Spleen (tissue), 11 donors: ENCODE measurements around the gene PHYKPL. TPM values are rescaled to one million over a fixed set of nuclear protein-coding genes. Genes with fewer than 3 reads are reported as not detected.

Experiments used
- DNase-seq: peaks from one replicate; pipeline ENCODE4 v3.0.0-alpha.2; 2020
- H3K27ac ChIP-seq, 8 donors: fragments of 200-600 bp; sonication (generic) in 7 of 8; 1 replicate in 4 of 8; 2 replicates in 4 of 8; pipeline versions ENCODE4 v1.5.0 to v1.8.0; 2016 to 2021; ENCODE audit warnings: inconsistent platforms in 4 of 8, mild to moderate bottlenecking in 4 of 8, moderate library complexity in 1 of 8
- H3K27me3 ChIP-seq, 7 donors: fragments of 200-600 bp; sonication (generic) in 6 of 7; replicated peaks in 1 of 7; 1 replicate in 4 of 7; 2 replicates in 3 of 7; pipeline versions ENCODE4 v1.5.0 to v1.8.0; 2016 to 2021; ENCODE audit warnings: inconsistent platforms in 3 of 7, mild to moderate bottlenecking in 1 of 7
- H3K36me3 ChIP-seq, 6 donors: fragments of 200-600 bp; sonication (generic) in 5 of 6; 1 replicate in 4 of 6; 2 replicates in 2 of 6; pipeline versions ENCODE4 v1.5.0 to v1.8.0; 2016 to 2021; ENCODE audit warnings: inconsistent platforms in 2 of 6
- H3K4me1 ChIP-seq, 6 donors: fragments of 200-600 bp; sonication (generic) in 5 of 6; 1 replicate in 3 of 6; 2 replicates in 3 of 6; pipeline versions ENCODE4 v1.5.0 to v1.8.0; 2016 to 2021; ENCODE audit warnings: inconsistent platforms in 3 of 6
- H3K4me3 ChIP-seq, 8 donors: fragments of 200-600 bp; sonication (generic) in 7 of 8; 1 replicate in 4 of 8; 2 replicates in 4 of 8; pipeline versions ENCODE4 v1.5.0 to v1.8.0; 2016 to 2021; ENCODE audit warnings: inconsistent platforms in 4 of 8, mild to moderate bottlenecking in 4 of 8, moderate library complexity in 2 of 8
- H3K9me3 ChIP-seq, 8 donors: fragments of 200-600 bp; sonication (generic) in 7 of 8; 1 replicate in 4 of 8; 2 replicates in 4 of 8; pipeline versions ENCODE4 v1.5.0 to v1.8.0; 2016 to 2021; ENCODE audit warnings: inconsistent platforms in 4 of 8
- CTCF ChIP-seq, 11 experiments: fragments of 200-600 bp in 7 of 11; fragments of 450-650 bp in 4 of 11; sonication (generic) in 4 of 11; IDR thresholded peaks in 8 of 11; conservative IDR thresholded peaks in 3 of 11; 1 replicate in 7 of 11; 2 replicates in 4 of 11; pipeline versions ENCODE4 v1.4.0 to v1.8.0; 2016 to 2021; ENCODE audit warnings: antibody characterized with exemption in 11 of 11, inconsistent platforms in 4 of 11, mild to moderate bottlenecking in 1 of 11
- POLR2A ChIP-seq, 3 donors: fragments of 450-650 bp; IDR thresholded peaks; one replicate each; pipeline ENCODE4 v1.5.1; 2017; ENCODE audit warnings: antibody characterized with exemption in 3 of 3, mild to moderate bottlenecking in 1 of 3
- POLR2AphosphoS5 ChIP-seq, 3 donors: sonication (generic); formaldehyde crosslinking; IDR thresholded peaks; one replicate each; pipeline ENCODE4 v1.5.1; 2017; ENCODE audit warnings: antibody characterized with exemption in 3 of 3
- WGBS, 5 donors: extraction: QIAGEN DNeasy Blood & Tissue Kit in 3 of 5; methylation state at CpG; one replicate each; pipeline versions ENCODE4 v1.1.5 to v1.1.7; 2013 to 2018; 5-methylcytosine and 5-hydroxymethylcytosine counted together
- intact Hi-C: fragments of 100-400 bp; cut with DNase I; formaldehyde crosslinking; loops from one replicate; pipeline ENCODE4 v1.15.0; 2023; ENCODE audit warnings: low total_unique reads
- polyA plus RNA-seq, 3 donors: library from polyadenylated mRNA; stranded (reverse); fragments of 200-250 nt; gene quantifications; one replicate each; pipeline ENCODE4 v1.2.1, GENCODE V29; 2013
- total RNA-seq, 7 donors: library from RNA; depleted of rRNA in 3 of 7; stranded (reverse); fragments of >200 nt in 3 of 7; fragmentation: NEBNext Ultra II Directional in 4 of 7; extraction: Animal tissue kit (Norgen Biotek cat#: 25700) in 4 of 7; gene quantifications; one replicate each; pipeline versions ENCODE4 v1.1.0 to v1.2.1, GENCODE V29; 2016 to 2021
- donor health status: healthy with polysubstance abuse.
- donor health status: DM: no; HTN: no; CAD: no; lungs with moderate emphysema.
- donor health status: DM: no; HTN: no; CAD: no.
- donor health status: Bipolar disorder and iron deficiency.
- donor health status: healthy.
- donor health status: DM: no; HTN: no; CAD: no.
- donor health status: DM: yes; HTN: yes; CAD: no.

PHYKPL gene
- total and polyA plus RNA-seq, 10 donors = 46.9 to 209 (median 105) TPM

GRCh38 chr5:178177569-178177968, 55.0 kb downstream of the PHYKPL start:
- H3K4me3 ChIP-seq = no peak overlapping the region
- TF ChIP-seq POLR2AphosphoS5 (IDR thresholded peaks at IDR 0.05) (no peak), CTCF (IDR thresholded peaks at IDR 0.05 in 8 of 11, conservative IDR thresholded peaks at IDR 0.05 in 3 of 11) (no peak)
- intact Hi-C loops = no loop called here
- peaks cover 0 to 4% (median 0%) of the 10 kb centered on the region in 7 donors for H3K27me3 ChIP-seq
- no peak for DNase-seq
- WGBS, 5 donors = 76 to 94% (median 86%) methylated on average over 8 of the region's 8 CpGs
- H3K4me1 ChIP-seq = peaks cover 0 to 7% (median 2%) of the 10 kb centered on the region in 6 donors
- H3K27ac ChIP-seq = no peak overlapping the region
- H3K9me3 ChIP-seq = no peaks in the 10 kb centered on the region
- H3K36me3 ChIP-seq = no peaks in the 10 kb centered on the region

GRCh38 chr5:178176791-178177190, 55.8 kb downstream of the PHYKPL start:
- 32 to 63% (median 45%) methylated on average over 6 of the region's 6 CpGs for WGBS, 5 donors
- intact Hi-C loops = no loop called here
- no peaks in the 10 kb centered on the region for H3K9me3 ChIP-seq
- DNase-seq = no peak
- H3K4me3 ChIP-seq = no peak overlapping the region
- no peaks in the 10 kb centered on the region for H3K36me3 ChIP-seq
- H3K27ac ChIP-seq = no peak overlapping the region
- H3K27me3 ChIP-seq = peaks cover 0 to 4% (median 0%) of the 10 kb centered on the region in 7 donors
- no peaks in the 10 kb centered on the region for H3K4me1 ChIP-seq
- no peak for TF ChIP-seq POLR2A (IDR thresholded peaks at IDR 0.05)
- no peak for TF ChIP-seq CTCF (IDR thresholded peaks at IDR 0.05 in 8 of 11, conservative IDR thresholded peaks at IDR 0.05 in 3 of 11)
- no peak for TF ChIP-seq POLR2AphosphoS5 (IDR thresholded peaks at IDR 0.05)

GRCh38 chr5:178174456-178174855, 58.1 kb downstream of the PHYKPL start:
- no peaks in the 10 kb centered on the region for H3K27me3 ChIP-seq
- H3K9me3 ChIP-seq = no peaks in the 10 kb centered on the region
- TF ChIP-seq POLR2A (IDR thresholded peaks at IDR 0.05) (no peak), CTCF (IDR thresholded peaks at IDR 0.05 in 8 of 11, conservative IDR thresholded peaks at IDR 0.05 in 3 of 11) (no peak), POLR2AphosphoS5 (IDR thresholded peaks at IDR 0.05) (no peak)
- WGBS, 5 donors = 89 to 96% (median 90%) methylated on average over 3 of the region's 3 CpGs
- H3K27ac ChIP-seq = no peak overlapping the region
- DNase-seq = no peak
- no peaks in the 10 kb centered on the region for H3K4me1 ChIP-seq
- H3K36me3 ChIP-seq = no peaks in the 10 kb centered on the region
- no peak overlapping the region for H3K4me3 ChIP-seq
- intact Hi-C loops = no loop called here

GRCh38 chr5:178170455-178170854, 62.1 kb downstream of the PHYKPL start:
- WGBS, 5 donors = 90 to 94% (median 93%) methylated on average over 2 of the region's 2 CpGs
- Histone ChIP-seq H3K4me1 (no peaks in the 10 kb centered on the region), H3K9me3 (no peaks in the 10 kb centered on the region), H3K27me3 (peaks cover 0 to 9% (median 3%) of the 10 kb centered on the region in 7 donors), H3K27ac (no peak overlapping the region), H3K4me3 (no peak overlapping the region), H3K36me3 (no peaks in the 10 kb centered on the region)
- intact Hi-C loops = no loop called here
- DNase-seq = no peak
- no peak for TF ChIP-seq CTCF (IDR thresholded peaks at IDR 0.05 in 8 of 11, conservative IDR thresholded peaks at IDR 0.05 in 3 of 11)
- TF ChIP-seq POLR2AphosphoS5 (IDR thresholded peaks at IDR 0.05) = no peak
- TF ChIP-seq POLR2A (IDR thresholded peaks at IDR 0.05) = no peak
